SK-N-SH treated with all-trans-retinoic acid at 6 μM for 48 hours (cell line): ENCODE measurements around the gene LFNG.

ENCODE experiments used
- ATAC-seq: fragments of 200-7000 bp; cut with Tn5 transposase; 3 replicates; pipeline ENCODE4 v1.9.1; 2020; ENCODE audit warnings: mild to moderate bottlenecking, moderate library complexity
- ARNTL ChIP-seq: fragments of 450-650 bp; formaldehyde crosslinking; IDR thresholded peaks from 2 replicates; pipeline ENCODE4 v1.5.0; 2020; ENCODE audit warnings: low read depth, mild to moderate bottlenecking, moderate library complexity, borderline replicate concordance
- BACH2 ChIP-seq: fragments of 250-450 bp; sonication (Bioruptor Pico); IDR thresholded peaks from 2 replicates; pipeline ENCODE4 v1.9.0; 2021; ENCODE audit warnings: mild to moderate bottlenecking, borderline replicate concordance
- CREB5 ChIP-seq: fragments of 250-450 bp; sonication (Bioruptor Pico); IDR thresholded peaks from 2 replicates; pipeline ENCODE4 v1.5.1; 2020; ENCODE audit warnings: low read depth, mild to moderate bottlenecking, moderate library complexity
- CSDC2 ChIP-seq: fragments of 250-450 bp; sonication (Bioruptor Pico); IDR thresholded peaks from 2 replicates; pipeline ENCODE4 v1.5.0; 2020; ENCODE audit warnings: mild to moderate bottlenecking, moderate library complexity
- CSRNP3 ChIP-seq: fragments of 250-450 bp; sonication (Bioruptor Pico); IDR thresholded peaks from 2 replicates; pipeline ENCODE4 v1.5.1; 2021; ENCODE audit warnings: mild to moderate bottlenecking, moderate library complexity
- ESRRG ChIP-seq: fragments of 250-450 bp; sonication (Bioruptor Pico); IDR thresholded peaks from 2 replicates; pipeline ENCODE4 v1.6.1; 2021; ENCODE audit warnings: mild to moderate bottlenecking
- GLIS3 ChIP-seq: fragments of 250-450 bp; sonication (Bioruptor Pico); IDR thresholded peaks from 2 replicates; pipeline ENCODE4 v1.5.0; 2020; ENCODE audit warnings: mild to moderate bottlenecking, moderate library complexity
- ISL1 ChIP-seq: fragments of 250-450 bp; sonication (Bioruptor Pico); IDR thresholded peaks from 2 replicates; pipeline ENCODE4 v2.1.2; 2022; ENCODE audit warnings: mild to moderate bottlenecking, moderate library complexity
- OSR1 ChIP-seq: fragments of 250-450 bp; sonication (Bioruptor Pico); IDR thresholded peaks from 2 replicates; pipeline ENCODE4 v1.8.0; 2022; ENCODE audit warnings: moderate library complexity, mild to moderate bottlenecking, inconsistent platforms
- PATZ1 ChIP-seq: fragments of 250-450 bp; sonication (Bioruptor Pico); IDR thresholded peaks from 2 replicates; pipeline ENCODE4 v1.8.0; 2020; ENCODE audit warnings: mild to moderate bottlenecking, moderate library complexity, borderline replicate concordance
- PPARA ChIP-seq: fragments of 250-450 bp; sonication (Bioruptor Pico); IDR thresholded peaks from 2 replicates; pipeline ENCODE4 v1.5.0; 2020; ENCODE audit warnings: mild to moderate bottlenecking, borderline replicate concordance
- RARB ChIP-seq: fragments of 250-450 bp; sonication (Bioruptor Pico); IDR thresholded peaks from 2 replicates; pipeline ENCODE4 v1.8.0; 2021; ENCODE audit warnings: mild to moderate bottlenecking, moderate library complexity
- SNAI2 ChIP-seq: fragments of 250-450 bp; sonication (Bioruptor Pico); IDR thresholded peaks from 2 replicates; pipeline ENCODE4 v1.5.0; 2020; ENCODE audit warnings: mild to moderate bottlenecking, moderate library complexity
- TCF4 ChIP-seq: fragments of 250-450 bp; sonication (Bioruptor Pico); IDR thresholded peaks from 2 replicates; pipeline ENCODE4 v1.8.0; 2021; ENCODE audit warnings: mild to moderate bottlenecking, moderate library complexity, borderline replicate concordance
- TOX ChIP-seq: fragments of 250-450 bp; sonication (Bioruptor Pico); IDR thresholded peaks from 2 replicates; pipeline ENCODE4 v1.8.0; 2021; ENCODE audit warnings: mild to moderate bottlenecking, moderate library complexity, borderline replicate concordance
- ZC3H10 ChIP-seq: fragments of 250-450 bp; sonication (Bioruptor Pico); IDR thresholded peaks from 2 replicates; pipeline ENCODE4 v1.5.1; 2021; ENCODE audit warnings: mild to moderate bottlenecking, moderate library complexity
- ZFP3 ChIP-seq: fragments of 250-450 bp; sonication (Bioruptor Pico); IDR thresholded peaks from 2 replicates; pipeline ENCODE4 v1.5.0; 2020; ENCODE audit warnings: mild to moderate bottlenecking, moderate library complexity
- ZFP30 ChIP-seq: fragments of 450-650 bp; formaldehyde crosslinking; IDR thresholded peaks from 2 replicates; pipeline ENCODE4 v1.5.0; 2022; ENCODE audit warnings: mild to moderate bottlenecking, moderate library complexity
- ZNF565 ChIP-seq: fragments of 450-650 bp; formaldehyde crosslinking; conservative IDR thresholded peaks from 2 replicates; pipeline ENCODE4 v1.5.0; 2020; ENCODE audit warnings: low read depth, mild to moderate bottlenecking, moderate library complexity
- ZNF70 ChIP-seq: fragments of 450-650 bp; formaldehyde crosslinking; IDR thresholded peaks from 2 replicates; pipeline ENCODE4 v1.5.0; 2020; ENCODE audit warnings: mild to moderate bottlenecking, moderate library complexity
- ZNF8 ChIP-seq: fragments of 450-650 bp; formaldehyde crosslinking; IDR thresholded peaks from 2 replicates; pipeline ENCODE4 v1.5.0; 2020; ENCODE audit warnings: mild to moderate bottlenecking, moderate library complexity
- TF ChIP-seq, protein P1 (sequence below): fragments of 250-450 bp; sonication (Bioruptor Pico); IDR thresholded peaks from 2 replicates; pipeline ENCODE4 v1.8.0; 2021; ENCODE audit warnings: low read depth, mild to moderate bottlenecking, moderate library complexity, borderline replicate concordance
- TF ChIP-seq, protein P2 (sequence below): fragments of 250-450 bp; sonication (Bioruptor Pico); IDR thresholded peaks from 2 replicates; pipeline ENCODE4 v1.5.0; 2020; ENCODE audit warnings: mild to moderate bottlenecking, moderate library complexity

Gene LFNG

GRCh38 chr7:2488272-2488645 is 31.3 kb upstream of the LFNG start (continued):
- TF ChIP-seq CSRNP3 (CRISPR knock-in tag), result no peak
- no peak for TF ChIP-seq CSDC2
- TF ChIP-seq GLIS3 (CRISPR knock-in tag), result no peak
- no peak for TF ChIP-seq PPARA
- TF ChIP-seq RARB (CRISPR knock-in tag), result no peak
- no peak for TF ChIP-seq ESRRG (CRISPR knock-in tag)
- TF ChIP-seq OSR1 (CRISPR knock-in tag), result no peak
- no peak for TF ChIP-seq TCF4

DNA sequence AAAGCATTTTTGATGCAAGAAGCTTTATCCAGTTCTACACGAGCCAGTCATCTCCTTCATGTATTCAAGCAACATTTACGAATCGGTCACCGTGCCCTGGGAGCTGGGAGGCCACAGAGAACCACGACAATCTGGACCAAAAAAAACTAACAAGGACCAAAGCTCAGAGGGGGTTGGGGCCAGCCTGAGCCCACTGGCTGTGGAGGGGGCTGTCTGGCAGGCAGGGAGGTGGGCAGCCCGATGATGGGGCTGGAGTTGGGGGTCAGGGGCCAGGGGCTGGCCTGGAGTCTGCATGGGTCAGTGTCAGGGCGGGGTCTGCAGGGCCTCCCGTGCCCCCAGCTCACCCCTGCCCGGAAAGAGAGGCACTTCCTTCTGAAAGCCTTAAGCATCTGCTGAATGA is 30.9 kb upstream of the LFNG start:
- ATAC-seq, result no peak
- TF ChIP-seq OSR1 (CRISPR knock-in tag) (no peak), ZNF565 (CRISPR knock-in tag) (no peak), ZC3H10 (no peak), PATZ1 (CRISPR knock-in tag) (no peak), ESRRG (CRISPR knock-in tag) (no peak), ZFP30 (no peak), CSDC2 (no peak), ISL1 (CRISPR knock-in tag) (no peak), RARB (CRISPR knock-in tag) (no peak), ZFP3 (CRISPR knock-in tag) (no peak), GLIS3 (CRISPR knock-in tag) (no peak), ZNF8 (no peak), CREB5 (no peak), CSRNP3 (CRISPR knock-in tag) (no peak), BACH2 (CRISPR knock-in tag) (no peak), ZNF70 (CRISPR knock-in tag) (no peak), TCF4 (no peak), TOX (CRISPR knock-in tag) (no peak)
- TF ChIP-seq, protein P1, sequence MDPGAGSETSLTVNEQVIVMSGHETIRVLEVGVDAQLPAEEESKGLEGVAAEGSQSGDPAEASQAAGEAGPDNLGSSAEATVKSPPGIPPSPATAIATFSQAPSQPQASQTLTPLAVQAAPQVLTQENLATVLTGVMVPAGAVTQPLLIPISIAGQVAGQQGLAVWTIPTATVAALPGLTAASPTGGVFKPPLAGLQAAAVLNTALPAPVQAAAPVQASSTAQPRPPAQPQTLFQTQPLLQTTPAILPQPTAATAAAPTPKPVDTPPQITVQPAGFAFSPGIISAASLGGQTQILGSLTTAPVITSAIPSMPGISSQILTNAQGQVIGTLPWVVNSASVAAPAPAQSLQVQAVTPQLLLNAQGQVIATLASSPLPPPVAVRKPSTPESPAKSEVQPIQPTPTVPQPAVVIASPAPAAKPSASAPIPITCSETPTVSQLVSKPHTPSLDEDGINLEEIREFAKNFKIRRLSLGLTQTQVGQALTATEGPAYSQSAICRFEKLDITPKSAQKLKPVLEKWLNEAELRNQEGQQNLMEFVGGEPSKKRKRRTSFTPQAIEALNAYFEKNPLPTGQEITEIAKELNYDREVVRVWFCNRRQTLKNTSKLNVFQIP (CRISPR knock-in tag), result no peak
- TF ChIP-seq, protein P2, sequence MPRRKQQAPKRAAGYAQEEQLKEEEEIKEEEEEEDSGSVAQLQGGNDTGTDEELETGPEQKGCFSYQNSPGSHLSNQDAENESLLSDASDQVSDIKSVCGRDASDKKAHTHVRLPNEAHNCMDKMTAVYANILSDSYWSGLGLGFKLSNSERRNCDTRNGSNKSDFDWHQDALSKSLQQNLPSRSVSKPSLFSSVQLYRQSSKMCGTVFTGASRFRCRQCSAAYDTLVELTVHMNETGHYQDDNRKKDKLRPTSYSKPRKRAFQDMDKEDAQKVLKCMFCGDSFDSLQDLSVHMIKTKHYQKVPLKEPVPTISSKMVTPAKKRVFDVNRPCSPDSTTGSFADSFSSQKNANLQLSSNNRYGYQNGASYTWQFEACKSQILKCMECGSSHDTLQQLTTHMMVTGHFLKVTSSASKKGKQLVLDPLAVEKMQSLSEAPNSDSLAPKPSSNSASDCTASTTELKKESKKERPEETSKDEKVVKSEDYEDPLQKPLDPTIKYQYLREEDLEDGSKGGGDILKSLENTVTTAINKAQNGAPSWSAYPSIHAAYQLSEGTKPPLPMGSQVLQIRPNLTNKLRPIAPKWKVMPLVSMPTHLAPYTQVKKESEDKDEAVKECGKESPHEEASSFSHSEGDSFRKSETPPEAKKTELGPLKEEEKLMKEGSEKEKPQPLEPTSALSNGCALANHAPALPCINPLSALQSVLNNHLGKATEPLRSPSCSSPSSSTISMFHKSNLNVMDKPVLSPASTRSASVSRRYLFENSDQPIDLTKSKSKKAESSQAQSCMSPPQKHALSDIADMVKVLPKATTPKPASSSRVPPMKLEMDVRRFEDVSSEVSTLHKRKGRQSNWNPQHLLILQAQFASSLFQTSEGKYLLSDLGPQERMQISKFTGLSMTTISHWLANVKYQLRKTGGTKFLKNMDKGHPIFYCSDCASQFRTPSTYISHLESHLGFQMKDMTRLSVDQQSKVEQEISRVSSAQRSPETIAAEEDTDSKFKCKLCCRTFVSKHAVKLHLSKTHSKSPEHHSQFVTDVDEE (CRISPR knock-in tag), result no peak

- ATAC-seq, result no peak
- TF ChIP-seq ZFP3 (CRISPR knock-in tag) (no peak), ARNTL (CRISPR knock-in tag) (no peak), PPARA (no peak), CSDC2 (no peak), TOX (CRISPR knock-in tag) (no peak), CSRNP3 (CRISPR knock-in tag) (no peak), BACH2 (CRISPR knock-in tag) (no peak), SNAI2 (CRISPR knock-in tag) (no peak), TCF4 (no peak), ISL1 (CRISPR knock-in tag) (no peak), ZFP30 (no peak), OSR1 (CRISPR knock-in tag) (no peak)
- TF ChIP-seq, protein P2 (CRISPR knock-in tag), result no peak
These were observed 29.4 kb upstream of the LFNG start for GRCh38 chr7:2490181-2490651.
